Activated naive CD4-positive, alpha-beta T cell treated with anti-CD3 and anti-CD28 coated beads, Interleukin-2, amount 10 ng/mL, durations not matched to agents 7 days and 5 days (primary cell): Measurements from ENCODE around the gene CCSER2.

Source experiments
- CTCF ChIA-PET: fragments of 350-600 bp; sonication (Branson Sonifier 250); formaldehyde crosslinking; loops from one replicate; lab custom pipeline; 2021; ENCODE audit warnings: antibody characterized with exemption; lab: Charles Lee
- DNase-seq: peaks from one replicate; pipeline ENCODE4 v3.0.0-alpha.2; 2020
- H3K27ac Mint-ChIP-seq: one replicate; pipeline ENCODE4 v1.8.0; 2021; ENCODE audit warnings: mild to moderate bottlenecking, moderate library complexity, mixed read lengths
- H3K27me3 Mint-ChIP-seq: one replicate; pipeline ENCODE4 v1.8.0; 2021; ENCODE audit warnings: mild to moderate bottlenecking, mixed read lengths
- H3K36me3 Mint-ChIP-seq: one replicate; pipeline ENCODE4 v1.8.0; 2021; ENCODE audit warnings: mixed read lengths
- H3K4me1 Mint-ChIP-seq: one replicate; pipeline ENCODE4 v1.8.0; 2021; ENCODE audit warnings: mixed read lengths
- H3K4me3 Mint-ChIP-seq: one replicate; pipeline ENCODE4 v1.8.0; 2021; ENCODE audit warnings: mild to moderate bottlenecking, moderate library complexity, mixed read lengths
- H3K9me3 Mint-ChIP-seq: one replicate; pipeline ENCODE4 v1.8.0; 2021; ENCODE audit warnings: mixed read lengths

CCSER2 gene

GRCh38 chr10:84549368-84550165, 221.2 kb downstream of the CCSER2 start:
- H3K36me3 Mint-ChIP-seq = no peaks in the 10 kb centered on the region
- H3K4me3 Mint-ChIP-seq = no peak overlapping the region
- no peak overlapping the region for H3K27ac Mint-ChIP-seq
- no peaks in the 10 kb centered on the region for H3K9me3 Mint-ChIP-seq
- peaks cover 33% of the 10 kb centered on the region for H3K27me3 Mint-ChIP-seq
- DNase-seq = no peak
- CTCF ChIA-PET = interaction anchor here (0.9 to 1.4 kb wide), 7 partner anchors 9 to 285 kb away, joined by 3 to 7 read pairs (median 4); no protein-coding TSS in a partner anchor
- no peaks in the 10 kb centered on the region for H3K4me1 Mint-ChIP-seq

- CTCF ChIA-PET = interaction anchor here (1.0 to 2.5 kb wide), 3 partner anchors 11 to 15 kb away, joined by 3 to 8 read pairs (median 7); no protein-coding TSS in a partner anchor
- no peaks in the 10 kb centered on the region for H3K4me1 Mint-ChIP-seq
These were observed 222.5 kb downstream of the CCSER2 start for GRCh38 chr10:84550756-84551436.

GRCh38 chr10:84551437-84552120, 223.2 kb downstream of the CCSER2 start:
- Mint-ChIP-seq H3K9me3 (no peaks in the 10 kb centered on the region), H3K36me3 (no peaks in the 10 kb centered on the region), H3K4me3 (no peak overlapping the region), H3K27me3 (peaks cover 24% of the 10 kb centered on the region), H3K4me1 (no peaks in the 10 kb centered on the region), H3K27ac (no peak overlapping the region)
- CTCF ChIA-PET = interaction anchor here (2.5 kb wide), 1 partner anchor 11 kb away, joined by 8 read pairs; no protein-coding TSS in a partner anchor
- DNase-seq = no peak

More at GRCh38 chr10:84550756-84551436, 222.5 kb downstream of the CCSER2 start:
- H3K4me3 Mint-ChIP-seq = no peak overlapping the region
- no peaks in the 10 kb centered on the region for H3K36me3 Mint-ChIP-seq
- no peak overlapping the region for H3K27ac Mint-ChIP-seq
- no peak for DNase-seq
- H3K27me3 Mint-ChIP-seq = peaks cover 29% of the 10 kb centered on the region
- no peaks in the 10 kb centered on the region for H3K9me3 Mint-ChIP-seq

- no peaks in the 10 kb centered on the region for H3K36me3 Mint-ChIP-seq
- H3K4me1 Mint-ChIP-seq = no peaks in the 10 kb centered on the region
- DNase-seq = no peak
- H3K27ac Mint-ChIP-seq = no peak overlapping the region
- H3K4me3 Mint-ChIP-seq = no peak overlapping the region
- peaks cover 22% of the 10 kb centered on the region for H3K27me3 Mint-ChIP-seq
- CTCF ChIA-PET = interaction anchor here (2.5 kb wide), 1 partner anchor 12 kb away, joined by 8 read pairs; no protein-coding TSS in a partner anchor
- H3K9me3 Mint-ChIP-seq = no peaks in the 10 kb centered on the region
These were observed 224.1 kb downstream of the CCSER2 start for GRCh38 chr10:84552478-84552877.

GRCh38 chr10:84562592-84562991, 234.2 kb downstream of the CCSER2 start:
- no peak overlapping the region for H3K4me3 Mint-ChIP-seq
- peaks cover 13% of the 10 kb centered on the region for H3K27me3 Mint-ChIP-seq
- H3K9me3 Mint-ChIP-seq = no peaks in the 10 kb centered on the region
- no peaks in the 10 kb centered on the region for H3K4me1 Mint-ChIP-seq
- H3K27ac Mint-ChIP-seq = no peak overlapping the region
- no peak for DNase-seq
- H3K36me3 Mint-ChIP-seq = no peaks in the 10 kb centered on the region
- CTCF ChIA-PET = no interaction called here

GRCh38 chr10:84563355-84563754, 235.0 kb downstream of the CCSER2 start:
- Mint-ChIP-seq H3K27ac (no peak overlapping the region), H3K27me3 (peaks cover 13% of the 10 kb centered on the region), H3K9me3 (no peaks in the 10 kb centered on the region), H3K4me3 (no peak overlapping the region), H3K4me1 (no peaks in the 10 kb centered on the region), H3K36me3 (no peaks in the 10 kb centered on the region)
- no peak for DNase-seq
- CTCF ChIA-PET = no interaction called here

GRCh38 chr10:84563868-84564267, 235.5 kb downstream of the CCSER2 start:
- no peak for DNase-seq
- CTCF ChIA-PET = no interaction called here
- Mint-ChIP-seq H3K9me3 (no peaks in the 10 kb centered on the region), H3K4me1 (no peaks in the 10 kb centered on the region), H3K36me3 (no peaks in the 10 kb centered on the region), H3K4me3 (no peak overlapping the region), H3K27ac (no peak overlapping the region), H3K27me3 (peaks cover 13% of the 10 kb centered on the region)

GRCh38 chr10:84565881-84566582, 237.6 kb downstream of the CCSER2 start:
- H3K27me3 Mint-ChIP-seq = peaks cover 13% of the 10 kb centered on the region

GRCh38 chr10:84567133-84567532, 238.7 kb downstream of the CCSER2 start:
- CTCF ChIA-PET = interaction anchor here (1.0 kb wide), 1 partner anchor 9 kb away, joined by 3 read pairs; no protein-coding TSS in a partner anchor
- Mint-ChIP-seq H3K36me3 (no peaks in the 10 kb centered on the region), H3K27me3 (peaks cover 13% of the 10 kb centered on the region), H3K4me1 (no peaks in the 10 kb centered on the region), H3K4me3 (no peak overlapping the region), H3K27ac (no peak overlapping the region), H3K9me3 (no peaks in the 10 kb centered on the region)
- no peak for DNase-seq

More at GRCh38 chr10:84565881-84566582, 237.6 kb downstream of the CCSER2 start:
- Mint-ChIP-seq H3K4me3 (no peak overlapping the region), H3K27ac (no peak overlapping the region), H3K4me1 (no peaks in the 10 kb centered on the region), H3K9me3 (no peaks in the 10 kb centered on the region), H3K36me3 (no peaks in the 10 kb centered on the region)
- CTCF ChIA-PET = no interaction called here
- DNase-seq = no peak
